ENCODE data around the gene PRKAR2B.
A peak's percentile ranks its signal among the peaks of the same experiment; 100 is the strongest.
"Not testable (repeated sequence)": the region's sequence is repeated elsewhere in the genome, so short reads cannot be mapped to it uniquely, and the experiment has no call there.

PRKAR2B gene

DNA sequence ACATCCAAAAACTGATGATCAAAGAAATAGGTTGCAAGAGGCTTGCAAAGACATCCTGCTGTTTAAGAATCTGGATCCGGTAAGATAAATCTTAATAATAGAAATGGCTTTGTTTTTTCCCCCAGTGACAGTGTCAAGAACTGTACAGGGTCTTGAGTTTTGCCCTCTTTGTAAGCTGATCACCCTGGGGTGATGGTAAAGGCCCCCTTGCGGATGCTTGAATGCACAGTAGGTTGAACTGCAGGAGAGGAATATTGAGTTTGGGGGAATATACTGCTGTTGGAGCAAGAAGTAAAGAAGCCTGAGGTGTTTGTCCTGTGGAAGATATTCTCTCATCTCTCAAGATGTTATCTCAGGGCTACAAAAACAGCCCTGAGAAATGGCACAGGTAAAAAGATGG lies 83.7 kb downstream of the PRKAR2B start:
- DNase-seq: no peak

GRCh38 chr7:107128748-107129147 lies 84.2 kb downstream of the PRKAR2B start:
- DNase-seq: no peak

- DNase-seq: peak; percentile 13
These were observed 86.1 kb downstream of the PRKAR2B start for GRCh38 chr7:107130487-107131220.

GRCh38 chr7:107133396-107133795 lies 88.9 kb downstream of the PRKAR2B start:
- no peak for DNase-seq

DNA sequence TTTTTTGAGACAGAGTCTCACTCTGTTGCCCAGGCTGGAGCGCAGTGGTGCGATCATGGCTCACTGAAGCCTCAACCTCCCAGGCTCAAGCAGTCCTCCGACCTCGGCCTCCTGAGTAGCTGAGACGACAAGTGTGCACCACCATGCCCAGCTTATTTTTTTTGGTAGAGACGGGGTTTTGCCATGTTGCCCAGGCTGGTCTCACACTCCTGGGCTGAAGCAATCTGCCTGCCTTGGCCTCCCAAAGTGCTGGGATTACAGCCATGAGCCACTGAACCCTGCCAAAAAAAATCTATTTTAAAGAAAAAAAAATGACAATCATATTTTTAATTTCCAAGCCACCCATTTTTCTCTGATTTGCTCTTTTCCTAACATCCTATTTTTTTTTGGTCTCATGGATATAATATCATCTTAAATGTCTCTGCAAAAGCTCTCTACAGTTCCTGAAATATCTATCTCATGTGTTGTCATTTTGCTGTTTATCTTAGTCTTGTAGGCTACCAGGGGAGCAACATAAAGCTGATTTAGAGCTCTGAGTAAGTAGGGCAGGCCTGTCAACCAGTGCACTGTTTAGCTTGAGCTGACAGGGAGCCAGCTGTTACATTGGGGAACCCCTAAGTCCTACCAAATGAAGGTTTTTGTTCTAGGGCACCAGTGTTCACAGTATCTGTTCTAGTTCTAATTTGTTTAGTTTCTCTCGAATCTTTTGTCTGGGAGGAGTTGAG lies 94.4 kb downstream of the PRKAR2B start:
- DNase-seq: peak; percentile 21

DNA sequence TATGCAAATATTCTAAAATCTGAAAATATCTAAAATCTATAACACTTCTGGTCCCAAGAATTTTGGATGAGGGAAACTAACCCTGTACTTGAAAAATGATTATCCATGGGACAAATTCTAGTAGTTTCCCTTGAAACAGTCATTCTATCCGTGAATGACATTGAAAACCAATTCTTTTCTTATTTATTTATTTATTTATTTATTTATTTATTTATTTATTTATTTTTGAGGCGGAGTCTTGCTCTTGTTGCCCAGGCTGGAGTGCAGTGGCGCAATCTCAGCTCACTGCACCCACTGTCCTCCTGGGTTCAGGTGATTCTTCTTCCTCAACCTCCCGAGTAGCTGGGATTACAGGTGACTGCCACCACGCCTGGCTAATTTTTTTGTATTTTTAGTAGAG lies 99.4 kb downstream of the PRKAR2B start:
- not testable (repeated sequence) for DNase-seq

- no peak for DNase-seq
These were observed 100.7 kb downstream of the PRKAR2B start for GRCh38 chr7:107145067-107145838.

DNA sequence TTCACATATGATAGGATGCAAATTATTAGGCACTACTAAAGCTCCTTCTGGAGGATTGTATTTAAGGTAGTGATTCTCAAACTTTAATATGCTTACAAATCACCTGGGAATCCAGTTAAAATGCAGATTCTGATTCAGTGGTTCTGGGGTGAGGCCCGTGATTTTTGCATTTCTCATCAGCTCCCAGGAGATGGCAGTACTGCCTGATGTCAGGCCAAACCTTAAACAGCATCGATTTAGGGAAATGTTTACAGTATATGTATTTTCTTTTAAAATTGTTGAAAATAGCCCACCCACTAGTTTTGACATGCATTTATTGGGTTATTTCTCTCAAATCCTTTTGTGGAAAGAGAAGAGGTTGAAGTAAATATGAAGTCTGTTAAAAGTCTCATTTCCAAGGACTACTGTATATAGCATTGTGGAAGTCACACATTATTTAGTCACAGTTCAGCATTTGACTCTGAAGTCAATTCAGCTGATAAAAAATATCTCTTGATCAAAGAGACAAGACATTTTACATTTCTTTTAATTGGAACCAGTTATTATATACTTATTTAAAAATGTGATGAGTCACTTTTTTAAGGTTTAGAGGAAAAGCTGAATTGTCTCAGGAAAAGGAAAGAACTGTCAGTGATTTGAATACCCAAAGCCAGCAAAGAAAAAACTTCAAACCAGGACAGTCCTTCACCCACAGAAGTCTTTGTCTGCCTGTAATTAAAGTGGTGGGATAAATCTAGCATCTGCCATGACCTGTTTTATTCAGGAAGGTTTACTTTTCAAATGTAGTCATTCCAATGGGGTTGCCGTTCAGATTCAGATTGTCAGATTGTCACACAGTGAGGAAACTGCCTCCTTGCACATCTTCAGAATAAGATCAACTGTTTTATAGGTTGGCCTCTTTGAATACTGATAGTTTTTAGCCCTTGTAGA lies 103.2 kb downstream of the PRKAR2B start:
- peak; percentile 25 for DNase-seq

- no peak for DNase-seq
These were observed 104.2 kb downstream of the PRKAR2B start for GRCh38 chr7:107148721-107149120.

DNA sequence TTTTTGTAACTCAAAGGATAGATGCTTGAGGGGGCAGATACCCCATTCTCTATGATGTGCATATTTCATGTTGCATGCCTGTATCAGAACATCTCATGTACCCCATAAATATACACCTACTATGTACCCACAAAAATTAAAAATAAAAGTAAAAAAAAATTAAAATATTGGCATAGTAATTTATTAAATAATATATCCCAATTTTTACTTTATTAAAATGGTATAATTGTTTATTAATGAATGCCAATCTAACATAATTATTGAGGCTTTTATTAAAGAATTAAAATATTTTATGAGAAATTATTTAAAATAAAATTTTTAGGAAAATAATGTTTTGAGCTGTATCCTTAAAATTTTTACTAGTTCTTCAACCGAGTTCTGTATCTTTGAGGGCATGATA lies 105.4 kb downstream of the PRKAR2B start:
- no peak for DNase-seq

DNA sequence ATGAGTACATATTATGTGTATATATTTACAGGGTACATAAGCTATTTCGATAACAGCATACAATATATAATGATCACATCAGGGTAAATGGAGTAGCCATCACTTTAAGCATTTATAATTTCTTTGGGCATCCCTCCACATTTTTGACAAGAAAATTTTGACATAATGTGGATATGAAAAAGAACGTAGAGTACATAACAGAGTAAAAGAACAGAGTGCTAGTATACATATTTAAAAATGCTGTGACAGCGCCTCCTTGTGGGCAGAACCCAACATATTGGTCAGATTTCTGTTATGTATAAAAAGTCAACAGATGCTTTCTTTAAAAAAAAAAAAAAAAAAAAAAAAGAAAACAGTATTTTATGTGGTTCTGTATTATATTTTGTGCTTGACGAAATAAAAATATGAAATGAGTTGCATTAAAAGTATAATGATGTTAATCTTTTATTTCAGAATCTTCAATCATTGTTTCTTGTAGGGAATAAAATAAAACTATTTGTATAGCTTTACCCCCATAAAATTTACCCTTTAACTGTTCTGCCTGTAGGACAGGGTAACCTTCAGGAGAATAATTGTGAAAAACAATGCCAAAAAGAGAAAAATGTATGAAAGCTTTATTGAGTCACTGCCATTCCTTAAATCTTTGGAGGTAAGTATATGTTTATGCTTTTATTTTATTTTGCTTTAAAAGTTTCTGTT lies 106.0 kb downstream of the PRKAR2B start:
- peak; percentile 63 for DNase-seq

- no peak for DNase-seq
These were observed 107.0 kb downstream of the PRKAR2B start for GRCh38 chr7:107151538-107151937.

DNA sequence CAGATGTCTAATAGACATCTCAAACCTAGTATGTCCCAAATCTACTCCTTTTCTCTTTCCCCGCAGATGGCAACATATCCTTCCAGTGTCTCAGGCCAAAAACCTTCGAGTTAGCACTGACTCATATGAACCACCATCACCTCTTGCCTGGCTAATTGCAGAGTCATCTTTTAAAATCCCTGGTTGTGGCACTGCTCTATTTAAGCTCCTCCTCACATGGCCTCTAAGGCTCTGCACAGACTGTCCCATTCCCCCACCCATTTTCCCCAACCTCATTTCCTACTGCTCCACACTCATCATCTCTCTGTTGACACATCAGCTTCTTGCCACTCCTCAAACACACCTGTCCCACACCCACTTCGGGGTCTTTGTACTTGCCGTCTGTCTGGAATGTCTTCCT lies 107.5 kb downstream of the PRKAR2B start:
- DNase-seq: peak; percentile 31

DNA sequence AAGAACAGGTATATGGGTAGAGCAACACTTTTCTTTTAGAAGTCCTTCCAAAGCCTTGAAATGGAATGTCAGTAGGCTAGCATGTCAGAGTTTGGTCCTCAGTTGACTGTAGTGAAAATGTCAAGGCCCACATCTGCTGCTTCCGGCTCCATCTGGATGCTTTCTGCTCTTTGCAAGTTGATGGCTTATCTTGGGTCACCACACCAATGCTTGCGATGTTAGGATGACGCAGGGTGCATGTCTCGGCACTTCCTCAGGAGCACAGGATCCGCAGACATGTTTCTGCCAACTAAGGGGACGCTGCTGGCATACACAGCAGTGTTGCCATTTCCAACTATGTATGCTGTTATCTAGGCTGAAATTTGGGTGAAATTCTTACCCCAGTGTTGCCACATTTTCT lies 110.3 kb downstream of the PRKAR2B start:
- DNase-seq: no peak

- not testable (repeated sequence) for DNase-seq
These were observed 111.2 kb downstream of the PRKAR2B start for GRCh38 chr7:107155726-107156125.

- no peak for DNase-seq
These were observed 112.6 kb downstream of the PRKAR2B start for GRCh38 chr7:107157091-107157490.

- DNase-seq: no peak
These were observed 113.5 kb downstream of the PRKAR2B start for GRCh38 chr7:107158028-107158427.

- no peak for DNase-seq
These were observed 115.9 kb downstream of the PRKAR2B start for GRCh38 chr7:107160389-107160788.

GRCh38 chr7:107161415-107161814 lies 116.9 kb downstream of the PRKAR2B start:
- DNase-seq: no peak

DNA sequence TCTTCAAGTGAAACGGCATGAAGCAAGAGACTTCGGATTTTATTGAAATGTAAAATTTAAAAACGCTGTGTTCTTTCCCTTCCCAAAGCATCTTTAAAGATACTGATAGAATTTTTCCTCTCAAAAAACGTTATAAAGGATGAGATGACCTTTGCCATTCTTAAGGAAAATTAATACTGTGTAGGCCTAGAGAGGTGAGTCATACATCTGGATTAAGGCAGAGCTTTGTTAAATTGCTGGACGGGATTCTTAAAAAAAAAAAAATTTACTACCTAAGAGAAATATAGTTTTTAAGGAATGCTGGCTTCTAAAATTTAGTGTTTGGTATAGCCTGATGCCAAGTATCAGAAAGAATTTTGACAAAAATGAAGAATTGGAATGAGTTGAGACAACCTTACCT lies 118.0 kb downstream of the PRKAR2B start:
- DNase-seq: no peak

- no peak for DNase-seq
These were observed 119.6 kb downstream of the PRKAR2B start for GRCh38 chr7:107164092-107164491.

GRCh38 chr7:107165341-107165740 lies 120.8 kb downstream of the PRKAR2B start:
- DNase-seq: no peak

Measured in fibroblast of upper back skin (primary cell).